IMR-90 (cell line): ENCODE results near the gene GNL1. TPM values are rescaled to one million over a fixed set of nuclear protein-coding genes. Genes with fewer than 3 reads are reported as not detected.
"Not testable (repeated sequence)": the region's sequence is repeated elsewhere in the genome, so short reads cannot be mapped to it uniquely, and the experiment has no call there.

Source experiments
- ATAC-seq: fragments of 200-7000 bp; cut with Tn5 transposase; 2 replicates; pipeline ENCODE4 v1.9.1; 2020; ENCODE audit warnings: low read depth, mild to moderate bottlenecking, moderate library complexity
- BruUV-seq: library from RNA; stranded (reverse); fragments of 400-500 nt; replicated peaks from 2 replicates; lab custom pipeline; 2021; lab: Mats Ljungman, UMichigan
- CTCF ChIA-PET: fragments of 300-600 bp; formaldehyde crosslinking; extraction: SDS; loops from one replicate; lab custom pipeline; 2021; ENCODE audit warnings: antibody characterized with exemption; lab: Yijun Ruan, JAX
- POLR2A ChIA-PET: fragments of 300-600 bp; sonication (Branson Sonifier 250); formaldehyde crosslinking; loops from one replicate; lab custom pipeline; 2022; ENCODE audit warnings: antibody characterized with exemption; ENCODE audit not compliant: unreplicated experiment; lab: Charles Lee
- DNase-seq: peaks from one replicate; pipeline ENCODE4 v3.0.0; 2013
- H2AFZ ChIP-seq: replicated peaks from 2 replicates; pipeline ENCODE3; 2013; ENCODE audit warnings: low read length, mild to moderate bottlenecking; ENCODE audit not compliant: poor library complexity
- H2AK5ac ChIP-seq: 2 replicates; pipeline ENCODE4 v1.6.1; 2013; ENCODE audit warnings: low read depth, low read length, inconsistent platforms
- H2AK9ac ChIP-seq: replicated peaks from 2 replicates; pipeline ENCODE3; 2013; ENCODE audit warnings: mild to moderate bottlenecking, low read depth, low read length, moderate library complexity; ENCODE audit not compliant: poor library complexity
- H2BK120ac ChIP-seq: 2 replicates; pipeline ENCODE4 v1.6.1; 2013; ENCODE audit warnings: low read depth, low read length, inconsistent platforms
- H2BK15ac ChIP-seq: 3 replicates; pipeline ENCODE4 v1.6.1; 2013; ENCODE audit warnings: low read depth, low read length, inconsistent platforms
- H2BK20ac ChIP-seq: 2 replicates; pipeline ENCODE4 v1.6.1; 2013; ENCODE audit warnings: low read depth, mild to moderate bottlenecking, inconsistent platforms, low read length, moderate library complexity
- H2BK5ac ChIP-seq: 2 replicates; pipeline ENCODE4 v1.6.1; 2013; ENCODE audit warnings: mild to moderate bottlenecking, low read depth, low read length, inconsistent platforms; ENCODE audit not compliant: poor library complexity, severe bottlenecking
- H3K14ac ChIP-seq: replicated peaks from 2 replicates; pipeline ENCODE4 v1.6.1; 2013; ENCODE audit warnings: low read depth, low read length, inconsistent platforms
- H3K18ac ChIP-seq: 2 replicates; pipeline ENCODE4 v1.6.1; 2013; ENCODE audit warnings: low read depth, low read length, control low read depth
- H3K23ac ChIP-seq: 2 replicates; pipeline ENCODE4 v1.6.1; 2013; ENCODE audit warnings: low read depth, low read length, inconsistent platforms
- H3K27ac ChIP-seq: 2 replicates; pipeline ENCODE4 v1.5.1; 2013; ENCODE audit warnings: mild to moderate bottlenecking, control low read depth, low read length; ENCODE audit not compliant: insufficient read depth
- H3K27me3 ChIP-seq: 2 replicates; pipeline ENCODE4 v1.6.1; 2013; ENCODE audit warnings: low read length; ENCODE audit not compliant: control insufficient read depth, insufficient read depth
- H3K36me3 ChIP-seq: 2 replicates; pipeline ENCODE4 v1.6.1; 2013; ENCODE audit warnings: low read length, mixed read lengths; ENCODE audit not compliant: control insufficient read depth, insufficient read depth
- H3K4ac ChIP-seq: 2 replicates; pipeline ENCODE4 v1.6.1; 2013; ENCODE audit warnings: low read depth, low read length, inconsistent platforms
- H3K4me1 ChIP-seq: 2 replicates; pipeline ENCODE4 v1.6.1; 2013; ENCODE audit warnings: low read length, mixed read lengths; ENCODE audit not compliant: control insufficient read depth, insufficient read depth
- H3K4me2 ChIP-seq: 2 replicates; pipeline ENCODE4 v1.6.1; 2013; ENCODE audit warnings: low read depth, mild to moderate bottlenecking, control low read depth, low read length, moderate library complexity
- H3K4me3 ChIP-seq: 2 replicates; pipeline ENCODE4 v1.5.1; 2013; ENCODE audit warnings: low read depth, mild to moderate bottlenecking, control low read depth, low read length, moderate library complexity; ENCODE audit not compliant: insufficient read depth
- H3K56ac ChIP-seq: 2 replicates; pipeline ENCODE4 v1.6.1; 2013; ENCODE audit warnings: low read length, inconsistent platforms; ENCODE audit not compliant: insufficient read depth; ENCODE audit errors: extremely low read depth
- H3K79me1 ChIP-seq, 2 experiments: 2 replicates each; pipeline ENCODE4 v1.6.1; 2013; ENCODE audit warnings: low read length in 2 of 2, inconsistent platforms in 1 of 2, low read depth in 1 of 2
- H3K9ac ChIP-seq: 2 replicates; pipeline ENCODE4 v1.6.1; 2013; ENCODE audit warnings: low read depth, low read length, control low read depth
- H3K9me1 ChIP-seq: 2 replicates; pipeline ENCODE4 v1.6.1; 2013; ENCODE audit warnings: low read length, inconsistent platforms; ENCODE audit not compliant: insufficient read depth
- H3K9me3 ChIP-seq: 2 replicates; pipeline ENCODE4 v1.6.1; 2013; ENCODE audit warnings: low read length; ENCODE audit not compliant: control insufficient read depth, insufficient read depth
- H4K20me1 ChIP-seq: 2 replicates; pipeline ENCODE4 v1.6.1; 2013; ENCODE audit warnings: low read length, inconsistent platforms; ENCODE audit not compliant: insufficient read depth
- H4K5ac ChIP-seq: 2 replicates; pipeline ENCODE4 v1.6.1; 2013; ENCODE audit warnings: mild to moderate bottlenecking, low read depth, low read length, control low read depth
- H4K8ac ChIP-seq, 2 experiments: 2 replicates each; pipeline ENCODE4 v1.6.1; 2013; ENCODE audit warnings: low read depth in 2 of 2, low read length in 2 of 2, control low read depth in 1 of 2, inconsistent platforms in 1 of 2
- H4K91ac ChIP-seq: 2 replicates; pipeline ENCODE4 v1.6.1; 2013; ENCODE audit warnings: low read depth, low read length, inconsistent platforms; ENCODE audit not compliant: insufficient read depth
- whole genome bisulfite sequencing, 2 experiments: methylation state at CpG; one replicate each; pipeline versions ENCODE4 v1.1.5 to v1.1.7; 2013; ENCODE audit warnings: missing lambda C conversion rate in 2 of 2; ENCODE audit not compliant: insufficient read length in 1 of 2; ENCODE audit errors: extremely low coverage in 2 of 2; 5-methylcytosine and 5-hydroxymethylcytosine counted together
- dilution Hi-C: fragments of 300-500 bp; cut with HindIII; formaldehyde crosslinking; loops from one replicate; pipeline ENCODE4 v1.14.3; 2018; ENCODE audit warnings: low sequenced_read_pairs; ENCODE audit not compliant: unreplicated experiment
- in situ Hi-C: fragments of 300-500 bp; cut with MboI; formaldehyde crosslinking; loops from 3 replicates; pipeline ENCODE4 v1.14.3; 2019; ENCODE audit warnings: low sequenced_read_pairs, inconsistent platforms, mixed read lengths
- intact Hi-C: fragments of 100-400 bp; cut with micrococcal nuclease; formaldehyde crosslinking; loops from 2 replicates; pipeline ENCODE4 v1.10.0; 2022
- polyA plus RNA-seq, 3 experiments: library from polyadenylated mRNA; depleted of rRNA; stranded (reverse); fragments of >200 nt; gene quantifications; 2 replicates each; pipeline ENCODE4 v1.2.3, GENCODE V29; 2012; ENCODE audit warnings: low replicate concordance in 1 of 3
- total RNA-seq: library from RNA; depleted of rRNA; stranded (reverse); fragments of >200 nt; gene quantifications from 2 replicates; pipeline ENCODE4 v1.2.3, GENCODE V29; 2012

Gene GNL1
- total and polyA plus RNA-seq, 2 of the 4 experiments (the other 2 are of a cell fraction): 40.5 to 44.0 TPM

DNA sequence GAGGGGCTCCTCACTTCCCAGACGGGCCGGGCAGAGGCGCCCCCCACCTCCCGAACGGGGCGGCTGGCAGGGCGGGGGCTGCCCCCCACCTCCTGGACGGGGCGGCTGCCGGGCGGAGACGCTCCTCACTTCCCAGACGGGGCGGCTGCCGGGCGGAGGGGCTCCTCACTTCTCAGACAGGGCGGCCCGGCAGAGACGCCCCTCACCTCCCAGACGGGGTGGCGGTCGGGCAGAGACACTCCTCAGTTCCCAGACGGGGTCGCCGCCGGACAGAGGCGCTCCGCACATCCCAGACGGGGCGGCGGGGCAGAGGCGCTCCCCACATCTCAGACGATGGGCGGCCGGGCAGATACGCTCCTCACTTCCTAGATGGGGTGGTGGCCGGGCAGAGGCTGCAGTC is 57.6 kb downstream of the GNL1 start:
- H3K23ac ChIP-seq, H3K79me1 ChIP-seq, H3K4ac ChIP-seq, H3K9me1 ChIP-seq, intact Hi-C loops, dilution Hi-C loops, BruUV-seq, H4K91ac ChIP-seq, H2BK15ac ChIP-seq, H2AK5ac ChIP-seq, H3K14ac ChIP-seq, H3K4me2 ChIP-seq, H2AFZ ChIP-seq, H3K27ac ChIP-seq, H4K8ac ChIP-seq, H2BK5ac ChIP-seq, H3K9me3 ChIP-seq, ATAC-seq, H3K36me3 ChIP-seq, H4K5ac ChIP-seq, H3K18ac ChIP-seq, H3K9ac ChIP-seq, CTCF ChIA-PET, H3K27me3 ChIP-seq, H2BK120ac ChIP-seq, H3K56ac ChIP-seq, H4K20me1 ChIP-seq, H3K4me1 ChIP-seq, DNase-seq, H2AK9ac ChIP-seq, H3K4me3 ChIP-seq, POLR2A ChIA-PET, H2BK20ac ChIP-seq: not testable (repeated sequence)
- WGBS, 2 experiments: 91% methylated on average over 13 of the region's 37 CpGs; no CpG with 5 or more reads in 1 of the 2 experiments
- in situ Hi-C loops: loop anchor here (25.0 kb wide), 1 partner anchor 589 kb away; no protein-coding TSS in a partner anchor
